GM18858 (cell line): ENCODE data around the gene RBM19.

Experiments
- ATAC-seq: cut with Tn5 transposase; IDR thresholded peaks from one replicate; pipeline ENCODE4 v1.9.1; 2021; ENCODE audit not compliant: unreplicated experiment

The RBM19 gene

DNA sequence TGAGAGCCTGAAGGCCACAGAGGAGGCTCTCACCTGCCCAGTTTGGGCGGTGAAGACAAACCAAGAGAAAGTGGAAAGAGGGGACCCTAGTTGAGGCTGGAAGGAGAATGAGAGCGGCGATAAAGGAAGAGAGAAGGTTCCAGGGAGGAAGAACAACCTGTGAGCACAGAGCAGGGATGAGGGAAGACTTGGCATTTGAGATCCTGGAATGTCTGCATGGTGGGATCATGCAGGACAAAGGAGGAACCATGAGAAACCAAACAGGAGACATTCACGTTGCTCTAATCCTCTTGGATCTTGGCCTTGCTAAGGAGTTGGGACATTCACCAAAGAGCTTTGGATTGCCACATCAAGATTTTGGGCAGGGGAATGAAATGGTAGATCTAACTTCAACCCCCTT lies 22.9 kb upstream of the RBM19 start:
- no peak for ATAC-seq

DNA sequence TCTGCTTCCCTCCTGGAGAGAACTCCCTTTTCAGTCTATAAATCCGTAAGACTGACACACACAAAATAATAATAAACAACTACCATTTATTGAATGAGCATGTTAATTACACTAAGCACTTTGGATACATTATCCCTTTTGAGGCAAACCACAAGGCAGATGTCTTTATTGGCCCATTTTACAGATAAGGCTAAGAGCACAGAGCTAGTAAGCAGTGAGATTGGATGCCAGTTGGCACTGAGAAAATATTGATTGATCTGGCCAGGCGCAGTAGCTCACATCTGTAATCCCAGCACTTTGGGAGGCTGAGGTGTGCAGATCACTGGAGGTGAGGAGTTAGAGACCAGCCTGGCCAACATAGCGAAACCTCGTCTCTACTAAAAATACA lies 21.9 kb upstream of the RBM19 start:
- no peak for ATAC-seq

DNA sequence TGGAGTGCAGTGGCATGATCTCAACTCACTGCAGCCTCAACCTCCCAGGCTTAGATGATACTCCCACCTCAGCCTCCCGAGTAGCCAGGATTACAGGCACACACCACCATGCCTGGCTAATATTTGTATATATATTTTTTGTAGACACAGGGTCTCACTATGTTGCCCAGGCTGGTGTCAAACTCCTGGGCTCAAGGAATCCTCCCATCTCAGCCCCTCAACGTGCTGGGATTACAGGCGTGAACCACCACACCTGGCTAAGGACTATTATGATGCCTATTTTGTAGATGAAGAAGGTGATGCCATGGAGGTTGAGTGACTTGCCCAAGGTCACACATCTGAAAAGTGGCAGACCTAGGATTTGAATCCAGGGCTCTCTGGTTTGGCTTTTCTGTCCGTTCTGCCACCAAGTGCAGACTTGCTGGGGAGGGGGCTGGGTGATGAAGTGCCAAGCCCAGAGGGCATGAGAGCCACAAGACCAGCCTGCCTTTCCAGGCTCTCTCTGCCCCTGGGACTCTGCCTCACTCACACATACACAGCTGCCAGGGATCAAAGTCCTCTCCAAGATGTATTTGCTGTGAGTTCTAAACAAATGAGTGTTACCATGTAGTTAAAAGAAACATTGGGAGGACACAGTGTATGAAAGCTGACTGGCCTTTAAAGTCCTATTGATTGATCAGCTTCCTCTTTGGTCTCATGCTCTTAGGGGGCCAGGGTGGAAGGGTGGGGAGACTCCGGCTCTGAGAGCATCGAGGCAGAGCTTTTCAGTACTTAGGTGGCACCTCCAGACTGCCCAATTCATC lies 21.3 kb upstream of the RBM19 start:
- ATAC-seq, result no peak

DNA sequence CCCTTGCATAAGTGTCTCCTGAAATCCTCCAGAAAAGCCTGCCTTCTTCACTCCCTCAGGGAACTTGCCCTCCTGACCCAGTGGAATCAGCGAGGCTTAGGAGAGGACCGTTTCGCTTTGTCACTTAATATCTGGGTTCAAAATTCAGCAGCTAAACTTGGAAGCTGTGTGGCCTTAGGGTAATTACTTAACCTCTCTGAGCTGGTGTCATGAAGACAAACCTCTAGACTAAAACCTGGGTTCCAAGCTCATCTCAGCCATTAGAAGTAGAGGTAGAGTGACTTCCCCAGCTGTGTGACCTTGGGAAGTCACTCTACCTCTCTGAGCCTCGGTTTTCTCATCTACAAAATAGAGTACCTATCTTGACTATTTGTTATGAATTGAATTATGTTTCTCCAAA lies 18.3 kb upstream of the RBM19 start:
- ATAC-seq, result no peak

DNA sequence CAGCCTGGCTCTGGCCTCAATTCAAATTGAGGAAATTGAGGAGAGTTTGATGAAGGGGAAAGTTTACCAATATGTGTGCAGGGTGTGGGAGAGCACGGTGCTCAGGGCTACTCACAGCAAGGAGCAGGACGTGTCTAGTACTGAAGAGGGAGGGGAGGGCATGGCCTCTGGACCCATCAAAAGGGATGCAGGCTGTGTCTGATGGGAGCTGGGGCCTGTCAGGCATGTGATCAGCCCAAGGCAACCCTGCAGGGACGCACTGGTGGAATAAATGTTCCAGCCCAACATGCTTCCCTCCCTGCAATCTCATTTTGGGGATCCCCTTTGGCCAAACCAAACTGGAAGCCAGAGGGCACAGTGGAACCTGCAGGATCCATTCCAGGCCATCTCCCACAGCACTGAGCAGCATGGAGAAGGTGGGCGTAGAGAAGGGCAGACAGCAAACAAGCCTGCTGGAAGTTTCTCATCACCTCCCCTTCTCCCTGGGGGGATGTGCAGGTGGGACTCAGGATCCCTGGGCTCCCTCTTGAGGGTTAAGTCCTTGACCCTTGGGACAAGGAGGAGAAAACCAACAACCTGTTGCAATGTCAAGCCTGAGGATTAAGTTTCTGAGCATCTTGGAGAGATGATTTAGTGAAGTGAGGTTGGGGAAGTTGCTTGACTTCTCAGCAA lies 17.8 kb upstream of the RBM19 start:
- no peak for ATAC-seq

DNA sequence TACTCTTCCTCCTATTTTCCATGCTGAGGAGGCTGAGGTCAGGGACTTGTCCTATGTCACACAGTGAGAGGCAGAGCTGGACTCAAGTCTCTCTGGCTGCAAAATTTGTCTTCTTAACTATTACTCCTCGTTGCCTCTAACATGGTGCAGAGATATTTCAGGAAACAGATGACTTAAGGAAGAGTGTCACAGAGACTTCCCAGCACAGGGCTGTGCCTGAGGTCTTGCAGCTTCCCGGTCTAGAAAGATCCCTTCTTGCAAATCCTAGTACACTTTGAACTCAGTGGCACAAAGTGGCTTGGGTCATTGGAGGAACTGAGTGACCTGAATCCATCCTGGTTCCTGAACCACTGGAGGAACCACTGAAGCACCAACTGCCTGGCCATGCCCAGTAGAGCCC lies 17.1 kb upstream of the RBM19 start:
- no peak for ATAC-seq

DNA sequence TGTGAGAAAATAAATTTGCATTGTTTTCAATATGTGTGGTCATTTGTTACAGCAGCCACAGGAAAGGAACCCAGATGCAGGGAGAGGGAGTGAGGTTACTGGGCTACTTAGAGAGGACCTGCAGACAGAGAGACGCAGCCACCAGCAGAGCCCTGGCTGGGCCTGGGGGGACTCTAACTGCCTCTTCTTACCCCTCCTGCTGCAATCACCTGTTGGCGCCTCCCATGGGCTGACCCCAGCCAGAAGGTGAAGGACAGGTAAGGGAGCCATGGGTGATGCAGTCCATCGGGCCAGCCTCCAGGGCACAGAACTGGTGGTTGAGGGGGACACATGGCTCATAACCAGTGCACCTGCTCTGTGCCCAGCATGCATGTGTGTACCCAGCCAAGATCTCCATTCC lies 15.8 kb upstream of the RBM19 start:
- ATAC-seq, result no peak

DNA sequence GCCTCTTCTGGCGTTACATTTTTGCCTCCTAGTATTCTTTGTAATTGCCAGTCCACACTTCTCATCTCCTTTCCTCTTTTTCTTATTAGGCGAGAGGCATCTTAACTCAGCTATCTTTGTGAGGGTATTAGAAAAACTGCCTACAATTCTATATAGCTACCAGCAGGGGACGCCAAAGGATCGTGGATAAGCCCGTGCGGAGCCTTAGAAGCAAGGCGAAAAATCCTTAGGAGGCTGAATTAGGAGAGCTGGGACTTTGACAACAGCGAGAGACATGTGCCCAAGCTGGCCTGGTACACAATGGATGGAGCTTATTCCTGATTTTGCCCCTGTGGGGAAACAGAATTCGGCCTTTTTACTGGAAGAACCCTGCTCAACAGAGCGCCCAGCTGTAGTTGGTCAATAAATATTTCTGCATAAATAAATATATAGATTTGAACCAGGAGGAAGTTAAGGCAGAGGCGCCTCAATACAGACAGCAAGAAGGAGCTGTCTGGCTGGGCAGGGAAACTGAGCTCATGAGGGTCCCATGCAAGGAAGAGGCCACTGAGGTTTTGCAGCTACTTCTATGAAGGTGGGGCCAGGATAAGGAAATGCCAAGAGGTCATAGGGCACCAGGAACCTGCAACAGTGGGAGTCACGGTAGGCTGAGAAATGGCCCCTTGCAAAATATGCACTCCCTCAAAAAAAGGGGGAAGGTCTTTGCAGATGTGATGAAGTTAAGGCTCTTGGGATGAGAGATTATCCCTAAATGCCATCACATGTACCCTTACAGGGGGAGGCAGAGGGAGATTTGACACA lies 14.6 kb upstream of the RBM19 start:
- ATAC-seq, result no peak

DNA sequence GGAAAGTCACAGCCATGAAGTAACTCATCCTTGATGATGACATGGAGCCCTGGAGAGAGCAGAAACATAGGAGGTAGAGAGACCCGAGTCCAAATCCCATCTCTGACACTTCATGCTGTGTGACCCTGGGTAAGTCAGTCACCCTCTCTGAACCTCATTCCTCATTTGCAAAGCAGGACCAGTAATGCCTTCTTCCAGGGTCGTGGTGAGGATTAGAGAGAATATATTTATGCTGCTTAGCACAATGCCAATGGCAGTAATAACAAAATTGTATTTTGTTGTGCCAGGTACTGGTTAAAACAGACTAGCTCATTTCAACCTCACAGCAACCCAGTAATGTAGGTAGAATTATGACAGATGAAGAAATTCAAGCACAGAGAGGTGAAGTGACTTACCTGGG lies 13.9 kb upstream of the RBM19 start:
- no peak for ATAC-seq

DNA sequence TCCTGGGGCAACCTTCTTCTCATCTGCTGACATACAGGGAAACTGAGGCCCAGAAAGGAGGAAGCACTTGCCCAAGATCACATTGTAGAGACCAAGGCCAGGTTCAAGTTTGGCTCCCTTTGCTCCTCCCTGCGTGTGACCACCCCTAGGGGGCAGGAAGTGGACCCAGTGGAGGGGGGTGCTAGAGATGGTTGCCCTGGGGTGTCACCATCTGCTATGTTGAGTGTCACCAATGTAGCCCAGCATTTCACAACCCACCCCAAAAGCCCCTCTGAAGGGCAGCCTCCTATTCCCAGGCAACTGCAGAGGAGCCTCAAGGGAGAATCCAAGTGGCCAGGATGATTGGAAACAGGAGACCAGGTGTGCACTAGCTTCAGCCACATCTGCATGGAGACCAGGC lies 12.0 kb upstream of the RBM19 start:
- no peak for ATAC-seq

DNA sequence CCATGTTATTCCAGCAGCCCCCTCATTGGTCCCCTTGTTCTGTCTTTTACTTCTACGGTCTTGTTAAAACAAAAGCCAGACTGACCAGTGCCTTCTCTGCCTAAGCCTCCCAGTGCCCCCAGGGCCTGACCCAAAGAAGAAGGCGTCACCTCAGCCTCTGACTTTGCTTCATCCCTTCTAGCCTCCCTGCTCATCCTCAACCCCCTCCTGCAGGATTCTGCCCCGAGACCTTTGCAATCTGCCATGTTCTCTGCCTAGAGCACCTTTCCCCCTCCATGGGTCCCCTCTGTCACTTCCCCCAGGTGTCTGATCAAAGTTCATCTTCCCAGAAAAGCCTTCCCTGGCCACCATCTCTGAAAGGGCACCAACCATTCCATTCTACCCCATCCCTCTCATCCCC lies 7.9 kb upstream of the RBM19 start:
- no peak for ATAC-seq

DNA sequence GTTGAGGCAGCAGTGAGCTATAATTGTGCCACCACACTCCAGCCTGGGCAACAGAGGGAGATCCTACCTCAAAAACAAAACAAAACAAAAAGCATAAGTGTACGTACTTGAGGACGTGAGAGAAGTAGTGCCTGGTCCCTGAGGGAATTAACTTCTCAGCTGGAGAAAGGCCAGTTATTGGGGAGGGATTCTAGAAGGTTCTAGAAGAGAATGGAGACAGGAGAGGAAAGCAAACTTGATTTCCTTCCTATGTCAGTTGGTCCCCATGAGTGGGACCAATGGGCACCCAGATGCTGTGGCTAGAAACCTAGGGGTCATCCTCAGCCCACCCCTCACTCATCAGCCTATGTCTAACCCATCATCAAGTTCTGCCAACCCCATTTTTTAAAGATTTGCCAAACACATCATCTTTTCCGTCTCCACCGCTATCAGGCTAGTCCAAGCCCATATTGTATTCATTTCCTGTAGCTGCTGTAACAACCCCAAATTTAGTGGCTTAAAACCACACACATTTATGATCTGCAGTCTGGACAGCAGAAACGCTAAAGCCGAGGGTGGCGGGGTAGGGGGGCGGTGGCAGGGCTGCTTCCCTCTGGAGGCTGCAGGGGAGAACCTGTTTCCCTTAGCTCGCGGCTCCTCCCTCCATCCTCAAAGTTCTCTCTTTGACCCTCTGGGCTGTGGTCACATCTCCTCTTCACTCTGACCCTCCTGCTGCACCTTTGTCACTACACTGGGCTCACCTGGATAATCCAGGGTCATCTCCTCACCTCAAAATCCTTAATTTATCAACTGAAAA lies 7.2 kb upstream of the RBM19 start:
- ATAC-seq, result no peak

DNA sequence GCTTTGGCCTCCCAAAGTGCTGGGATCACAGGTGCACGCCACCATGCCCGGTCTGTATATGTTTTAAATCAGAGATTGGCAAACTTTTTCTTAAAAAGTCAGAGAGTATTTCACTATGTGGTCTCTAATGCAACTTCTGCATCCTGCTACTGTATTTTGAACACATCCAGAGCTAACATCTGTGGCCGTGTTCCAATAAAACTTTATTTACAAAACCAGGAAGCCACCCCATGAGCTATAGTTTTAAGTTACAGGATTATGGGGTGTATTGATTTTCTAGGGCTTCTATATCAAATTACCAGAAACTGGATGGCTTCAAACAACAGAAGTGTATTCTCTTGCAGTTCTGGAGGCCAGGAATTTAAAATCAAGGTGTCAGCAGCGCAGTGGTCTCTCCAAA lies 5.3 kb upstream of the RBM19 start:
- no peak for ATAC-seq

DNA sequence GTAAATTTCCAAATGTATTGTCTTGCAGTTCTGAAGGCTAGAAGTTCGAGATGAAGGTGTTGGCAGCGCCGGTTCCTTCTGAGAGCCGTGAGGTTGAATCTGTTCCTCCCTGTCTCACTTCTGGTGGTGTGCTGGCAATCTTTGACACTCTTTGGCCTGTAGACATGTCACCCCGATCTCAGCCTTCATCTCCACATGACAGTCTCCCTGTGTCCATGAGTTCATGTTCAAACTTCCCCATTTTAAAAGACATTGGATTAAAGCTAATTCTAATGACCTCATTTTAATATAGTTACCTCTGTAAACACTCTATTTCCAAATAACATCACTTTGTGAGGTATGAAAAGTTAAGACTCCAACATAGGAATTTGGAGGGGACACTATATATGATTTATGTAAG lies 4.1 kb upstream of the RBM19 start:
- no peak for ATAC-seq

DNA sequence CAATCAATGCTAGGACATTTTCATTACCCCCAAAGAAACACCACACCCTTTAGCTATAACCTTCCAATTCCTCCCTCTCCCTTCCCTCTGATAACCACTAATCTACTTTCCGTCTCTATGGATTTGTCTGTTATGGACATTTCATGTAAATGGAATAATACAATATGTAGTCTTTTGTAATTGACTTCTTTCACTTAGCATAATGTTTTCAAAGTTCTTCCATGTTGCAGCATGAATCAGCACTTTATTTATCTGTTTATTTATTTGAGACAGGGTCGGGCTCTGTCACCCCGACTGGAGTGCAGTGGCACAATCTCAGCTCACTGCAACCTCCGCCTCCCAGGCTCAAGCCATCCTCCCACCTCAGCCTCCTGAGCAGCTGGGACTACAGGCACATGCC lies 1.2 kb upstream of the RBM19 start:
- no peak for ATAC-seq

DNA sequence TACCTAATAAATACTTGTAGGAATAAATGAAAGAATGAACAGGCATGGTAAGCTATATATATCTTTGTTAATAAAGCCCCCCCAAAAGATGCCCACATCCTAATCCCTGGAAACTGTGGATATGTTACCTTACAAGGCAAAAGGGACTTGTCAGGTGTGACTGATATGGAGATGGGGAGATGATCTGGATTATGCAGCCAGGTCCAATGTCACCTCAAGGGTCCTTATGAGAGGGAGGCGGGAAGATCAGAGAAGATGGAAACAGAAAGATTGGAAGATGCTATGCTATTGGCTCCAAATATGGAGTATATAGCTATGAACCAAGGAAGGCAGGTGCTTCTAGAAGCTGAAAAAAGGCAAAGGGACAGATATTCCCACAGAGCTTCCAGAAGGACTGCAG lies 3.4 kb downstream of the RBM19 start:
- ATAC-seq, result no peak

DNA sequence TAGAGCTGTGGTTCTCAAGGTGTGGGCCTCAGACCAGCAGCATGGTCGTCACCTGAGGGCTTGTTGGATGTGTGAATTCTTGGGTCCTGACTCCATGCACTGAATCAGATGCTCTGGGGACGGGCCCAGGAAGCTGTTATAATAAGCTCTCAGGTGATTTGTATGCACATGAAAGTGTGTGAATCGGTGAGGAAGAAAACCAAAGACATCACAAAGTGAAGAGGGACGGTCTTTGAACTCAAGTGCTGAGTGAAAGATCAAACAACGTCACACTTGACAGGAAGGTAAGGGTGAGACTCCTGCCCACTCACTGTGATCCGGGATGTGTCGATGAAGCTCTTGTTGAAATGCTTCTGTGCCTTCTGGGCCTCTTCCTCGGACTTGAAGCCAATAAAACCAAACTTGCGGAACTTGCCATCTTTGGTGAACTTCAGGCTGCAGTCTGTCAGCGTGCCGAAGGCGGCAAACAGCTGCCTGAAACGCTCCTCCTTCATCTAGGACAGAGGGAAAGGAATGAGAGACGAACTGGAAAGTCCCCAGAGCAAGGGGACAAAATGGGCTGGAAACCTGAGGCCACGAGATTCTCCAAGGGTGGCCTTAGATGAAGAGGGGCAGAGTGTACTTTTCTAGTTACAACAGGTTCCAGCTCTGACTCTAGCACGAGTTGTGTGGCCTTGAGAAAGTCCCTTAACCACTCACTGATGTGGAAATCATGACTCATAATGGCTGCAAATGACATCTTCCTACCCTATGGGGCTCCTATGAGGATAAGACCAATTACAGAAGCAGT lies 4.0 kb downstream of the RBM19 start:
- peak; percentile 37 for ATAC-seq

DNA sequence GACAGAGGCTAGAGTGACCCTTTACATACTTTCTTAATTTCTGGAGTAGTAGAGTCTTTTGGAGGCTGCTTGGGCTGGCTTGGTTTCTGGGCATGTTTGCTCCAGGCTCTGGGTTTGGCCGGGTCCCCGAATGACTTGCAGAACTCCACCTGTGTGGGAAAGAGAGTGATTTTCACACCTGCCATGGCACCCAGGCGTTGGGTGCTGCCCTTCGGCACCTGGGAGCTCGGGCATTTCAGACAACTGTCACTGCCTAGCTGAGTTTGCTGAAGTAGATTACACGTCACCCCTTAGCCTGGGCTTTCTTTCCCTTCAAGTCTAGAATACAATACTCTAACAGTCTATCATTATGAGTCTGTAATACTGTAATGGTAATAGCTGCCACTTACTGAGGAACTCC lies 6.1 kb downstream of the RBM19 start:
- no peak for ATAC-seq

DNA sequence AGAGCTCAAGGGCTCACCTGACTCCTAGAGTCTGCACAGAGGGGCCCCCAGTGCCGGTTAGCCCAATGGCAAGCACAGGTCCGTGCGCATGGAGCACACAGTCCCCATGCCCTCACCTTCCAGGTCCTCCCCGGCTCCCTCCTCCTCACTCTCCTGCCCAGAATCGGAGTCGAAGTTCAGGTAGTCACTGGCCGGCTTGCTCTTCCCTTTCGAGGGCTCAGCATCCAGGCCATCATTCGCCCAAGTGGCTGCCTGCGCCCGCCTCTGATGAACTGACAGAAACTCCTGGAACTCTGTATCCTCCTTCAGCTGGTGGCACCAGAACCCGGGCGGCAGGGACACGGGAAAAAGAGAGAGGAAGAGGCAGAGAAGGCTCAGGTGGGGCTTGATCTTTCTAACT lies 7.0 kb downstream of the RBM19 start:
- no peak for ATAC-seq

DNA sequence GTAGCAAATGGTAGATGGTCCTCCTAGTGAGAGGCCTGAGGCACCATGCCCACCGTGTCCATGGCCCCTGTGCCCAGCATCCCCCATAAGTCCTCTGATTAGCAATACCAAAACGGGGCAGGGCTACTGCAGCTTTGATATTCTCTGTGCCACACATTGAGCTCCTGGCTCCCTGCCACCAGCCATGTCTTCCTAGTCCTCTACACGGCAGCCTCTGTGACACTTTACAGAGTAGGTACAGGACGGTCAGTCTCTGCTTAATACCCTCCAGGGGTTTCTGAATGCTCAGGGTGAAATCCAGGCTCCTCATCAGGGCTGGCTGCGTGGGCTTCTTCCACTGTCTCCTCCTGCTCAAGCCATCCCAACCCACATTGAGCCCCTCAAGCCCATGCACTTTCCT lies 8.0 kb downstream of the RBM19 start:
- ATAC-seq, result no peak
